GM21367 (cell line): ENCODE data around the gene PPP1R37.

Source experiments
- ATAC-seq: cut with Tn5 transposase; IDR thresholded peaks from one replicate; pipeline ENCODE4 v1.9.1; 2021; ENCODE audit not compliant: unreplicated experiment

The PPP1R37 gene

DNA sequence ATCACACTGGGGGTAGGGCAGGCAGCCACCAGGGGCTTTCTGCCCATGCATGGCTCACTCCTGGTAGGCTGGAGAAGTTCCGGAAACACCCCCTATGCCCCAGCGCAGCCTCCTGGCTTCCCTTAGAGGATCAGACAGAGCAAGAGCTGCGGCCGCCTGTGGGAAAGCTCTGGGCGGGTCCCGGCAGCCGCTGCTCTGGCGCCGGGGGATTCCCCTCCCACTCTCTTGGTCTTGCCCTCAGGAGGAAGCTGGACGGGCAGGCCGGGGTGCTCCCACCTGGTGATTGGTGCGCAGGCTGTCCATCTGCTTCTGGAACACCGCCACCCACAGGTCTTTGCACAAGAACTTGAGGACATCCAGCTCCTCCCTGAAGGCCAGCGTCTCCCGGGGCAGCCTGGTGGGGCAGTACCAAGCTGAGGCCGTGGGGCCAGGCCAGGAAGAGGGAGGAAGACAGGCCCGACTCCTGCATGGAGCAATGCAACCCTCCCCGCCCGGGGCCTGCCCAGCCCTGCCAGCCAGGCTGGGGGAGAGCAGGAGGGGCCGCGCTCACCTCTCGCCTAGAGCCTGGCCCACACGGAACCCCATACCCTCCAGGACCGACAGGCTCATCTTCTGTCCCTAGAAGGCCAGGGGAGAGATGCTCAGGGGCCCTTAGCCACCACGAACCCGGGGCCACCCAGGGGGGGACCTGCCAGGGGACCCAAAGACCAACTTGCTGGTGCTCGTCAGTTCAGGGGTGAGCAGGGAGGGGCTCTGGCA is 71.8 kb downstream of the PPP1R37 start:
- no peak for ATAC-seq

DNA sequence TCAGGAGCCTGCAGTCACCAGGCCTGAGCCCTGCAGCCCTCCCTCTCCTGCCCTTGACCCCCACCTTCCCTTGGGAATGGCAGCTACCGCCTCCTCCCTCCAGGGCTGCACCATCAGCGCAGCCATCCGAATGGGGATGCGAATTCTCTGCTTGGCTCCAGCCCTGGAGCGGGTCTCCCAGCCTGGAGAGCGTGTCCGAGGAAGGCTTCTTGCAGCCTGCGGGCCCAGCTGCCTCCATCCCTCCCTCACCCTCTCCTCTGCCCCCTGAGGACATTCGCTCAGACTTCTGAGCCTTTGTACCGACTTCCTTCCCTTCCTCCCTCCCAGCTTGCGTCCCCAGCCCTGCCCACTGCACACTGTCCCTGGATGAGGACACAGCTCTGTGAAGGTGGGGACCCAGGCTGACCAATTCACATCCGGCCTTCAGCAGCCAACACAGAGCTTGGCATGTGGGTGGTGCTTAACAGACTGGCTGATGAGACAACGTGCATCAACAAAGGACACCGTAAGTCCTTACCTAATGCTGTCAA is 73.8 kb downstream of the PPP1R37 start:
- no peak for ATAC-seq

DNA sequence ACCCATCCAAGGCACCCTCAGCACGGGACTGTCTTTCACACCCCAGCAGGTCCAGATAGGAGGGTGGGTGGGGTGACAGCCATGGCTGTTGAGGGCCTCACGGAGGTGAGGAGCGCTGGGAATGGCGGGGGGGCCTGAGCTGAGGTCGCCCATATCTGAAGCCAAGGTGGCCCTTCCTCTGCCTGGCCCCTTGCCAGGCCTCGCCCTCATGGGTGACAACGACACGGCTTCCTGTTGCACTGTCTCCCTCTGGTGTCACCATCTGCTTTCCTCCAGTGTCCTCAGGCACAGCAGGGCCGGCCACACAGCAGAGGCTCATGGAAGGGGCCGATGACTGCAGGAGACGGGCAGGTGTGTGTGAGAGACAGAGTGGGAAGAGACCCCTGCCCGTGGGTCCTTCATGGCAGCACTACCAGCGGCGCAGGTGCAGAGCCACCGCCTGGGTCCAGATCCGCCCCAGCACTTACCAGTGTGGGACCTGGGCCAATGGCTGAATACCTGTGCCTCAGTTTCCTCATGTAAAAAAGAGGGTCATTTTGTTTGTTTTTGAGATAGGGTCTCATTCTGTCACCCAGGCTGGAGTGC is 75.9 kb downstream of the PPP1R37 start:
- no peak for ATAC-seq

DNA sequence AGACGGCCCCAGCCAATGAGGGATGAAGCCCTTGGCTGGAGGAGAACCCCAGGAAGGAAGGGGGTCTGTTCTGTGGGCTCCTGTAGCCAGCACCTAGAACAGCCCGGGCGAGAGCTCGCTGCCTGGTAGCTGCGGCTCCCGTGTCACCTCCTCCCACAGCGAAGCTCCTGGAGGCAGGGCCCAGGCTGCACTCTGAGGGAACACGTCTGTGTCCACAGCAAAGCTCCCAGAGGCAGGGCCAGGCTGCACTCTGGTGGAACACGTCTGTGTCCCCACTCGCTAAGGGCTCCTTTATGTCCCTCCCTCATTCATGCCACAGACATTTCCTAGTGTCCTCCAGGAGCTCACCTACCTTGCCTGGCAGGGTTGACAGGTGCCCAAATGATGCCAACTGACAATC is 76.6 kb downstream of the PPP1R37 start:
- no peak for ATAC-seq

DNA sequence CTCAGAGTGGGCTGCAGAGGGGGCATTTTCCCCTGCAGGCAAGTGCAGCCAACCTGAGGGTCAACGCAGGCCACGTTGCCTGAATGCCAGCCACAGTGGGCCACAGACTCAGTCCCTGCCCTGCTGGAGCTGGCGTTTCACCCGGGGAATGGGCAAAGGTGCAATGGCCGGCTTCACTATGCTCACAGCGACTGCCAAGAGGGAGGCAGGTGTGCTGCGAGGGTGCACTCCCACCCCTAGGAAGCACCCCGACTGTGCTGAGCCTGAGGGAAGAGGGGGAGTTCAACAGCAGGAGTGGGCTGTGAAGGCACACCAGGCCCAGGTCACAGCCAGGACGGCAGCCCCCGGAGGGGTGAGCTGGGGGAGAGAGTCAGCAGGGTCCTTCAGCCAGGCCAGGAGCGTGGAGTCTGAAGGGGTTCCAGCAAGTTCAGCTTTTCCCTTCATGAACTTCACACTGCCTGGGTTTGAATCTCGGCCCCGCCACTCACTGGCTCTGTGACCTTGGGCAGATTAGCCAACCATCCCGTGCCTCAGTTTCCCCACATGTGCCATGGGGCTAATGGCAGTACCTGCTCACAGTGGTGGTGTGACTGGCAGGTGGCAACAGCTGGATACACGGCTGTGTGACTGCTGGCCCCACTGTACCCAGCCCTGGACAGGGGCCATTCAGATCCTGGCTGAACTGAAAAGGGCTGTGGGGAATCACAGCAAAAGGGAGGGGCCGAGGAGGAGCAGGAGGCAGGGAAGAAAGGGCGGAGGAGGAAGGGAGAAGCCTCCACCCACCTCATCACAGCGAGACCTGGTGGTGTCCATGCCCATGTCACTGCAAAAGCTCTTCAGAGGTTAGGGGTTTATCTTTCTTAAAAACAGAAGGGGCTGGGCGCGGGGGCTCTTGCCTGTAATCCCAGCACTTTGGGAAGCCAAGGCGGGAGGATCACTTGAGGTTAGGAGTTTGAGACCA is 77.4 kb downstream of the PPP1R37 start:
- no peak for ATAC-seq

DNA sequence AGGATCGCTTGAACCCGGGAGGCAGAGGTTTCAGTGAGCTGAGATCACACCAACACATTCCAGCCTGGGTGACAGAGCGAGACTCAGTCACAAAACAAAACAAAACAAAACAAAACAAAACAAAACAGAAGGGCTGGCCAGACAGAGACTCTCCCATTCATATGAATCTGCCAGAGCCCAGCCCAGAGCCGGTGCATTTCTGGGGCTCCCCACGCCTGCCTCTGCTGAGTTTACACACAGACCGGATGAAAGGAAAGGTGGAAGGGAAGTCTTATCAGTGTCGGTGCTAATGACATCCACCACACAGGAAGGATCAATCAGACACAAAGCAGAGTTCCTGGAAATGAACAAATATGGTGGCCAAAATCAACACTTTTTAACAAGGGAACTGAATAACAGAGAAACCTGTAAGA is 78.2 kb downstream of the PPP1R37 start:
- no peak for ATAC-seq

DNA sequence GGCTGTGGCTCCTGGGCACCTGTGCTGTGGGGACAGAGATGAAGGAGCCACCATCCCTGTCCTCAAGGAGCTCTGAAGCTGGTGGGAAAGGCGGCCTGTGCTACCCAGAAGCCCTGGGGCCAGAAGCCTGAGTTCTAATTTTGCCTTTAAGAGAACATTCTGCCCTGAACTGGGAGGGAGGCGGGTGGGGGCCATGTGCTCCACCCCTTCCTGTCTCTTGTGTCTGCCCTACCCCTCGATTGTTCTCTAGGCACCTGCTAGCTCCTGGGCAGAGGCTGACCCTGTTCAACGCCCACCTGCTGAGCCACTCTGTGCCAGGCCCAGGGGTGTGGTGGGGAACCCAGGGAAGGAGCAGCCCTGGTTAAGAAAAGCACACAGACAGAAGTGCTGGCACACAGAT is 79.2 kb downstream of the PPP1R37 start:
- no peak for ATAC-seq

DNA sequence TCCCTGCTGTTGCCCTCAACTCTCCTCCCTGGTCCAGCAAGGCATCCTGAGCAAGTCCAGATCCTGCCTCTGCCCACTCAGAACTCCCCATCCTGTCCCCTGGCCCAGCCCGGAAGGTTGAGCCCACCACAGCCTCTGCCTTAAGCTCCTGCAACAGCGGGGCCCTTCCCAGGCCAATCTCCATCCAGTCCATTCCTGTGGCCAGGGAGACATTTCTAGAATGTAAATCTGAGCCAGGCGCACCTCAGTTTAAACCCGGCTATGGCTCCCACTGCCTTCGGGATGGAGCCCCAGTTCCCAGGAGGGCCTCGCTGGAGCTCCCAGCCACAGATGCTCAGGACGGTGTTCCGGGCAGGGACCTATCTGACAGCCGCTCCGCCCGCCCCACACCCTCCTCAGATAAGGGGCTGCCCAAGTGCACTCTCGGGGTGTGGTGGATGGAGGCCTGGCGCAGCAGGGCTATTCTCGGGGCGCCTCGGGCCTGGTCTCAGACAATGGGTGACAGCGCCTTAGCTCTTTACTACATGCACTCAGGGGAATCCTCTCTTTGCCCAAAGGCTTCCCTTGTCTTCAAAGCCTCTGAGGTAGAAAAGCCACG is 79.7 kb downstream of the PPP1R37 start:
- no peak for ATAC-seq

DNA sequence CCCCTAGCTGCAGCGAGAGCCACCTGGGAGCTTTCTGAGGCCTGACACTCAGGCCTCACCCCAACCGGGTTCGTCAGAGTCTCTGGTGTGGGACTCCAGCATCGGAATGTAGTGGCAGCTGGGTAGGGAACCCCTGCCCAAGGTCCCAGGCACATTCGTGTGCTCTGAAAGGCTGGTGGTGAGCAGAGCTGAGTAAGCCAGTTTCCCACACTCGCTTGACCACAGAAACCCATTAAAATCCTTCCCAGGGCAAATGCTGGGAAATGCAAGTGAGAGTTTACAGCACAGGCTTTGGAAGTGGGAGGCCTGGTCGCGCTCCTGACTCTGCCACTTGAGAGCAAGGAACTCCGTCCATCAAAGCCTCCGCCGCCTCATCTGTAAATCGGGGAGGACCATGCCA is 80.8 kb downstream of the PPP1R37 start:
- ATAC-seq: no peak

DNA sequence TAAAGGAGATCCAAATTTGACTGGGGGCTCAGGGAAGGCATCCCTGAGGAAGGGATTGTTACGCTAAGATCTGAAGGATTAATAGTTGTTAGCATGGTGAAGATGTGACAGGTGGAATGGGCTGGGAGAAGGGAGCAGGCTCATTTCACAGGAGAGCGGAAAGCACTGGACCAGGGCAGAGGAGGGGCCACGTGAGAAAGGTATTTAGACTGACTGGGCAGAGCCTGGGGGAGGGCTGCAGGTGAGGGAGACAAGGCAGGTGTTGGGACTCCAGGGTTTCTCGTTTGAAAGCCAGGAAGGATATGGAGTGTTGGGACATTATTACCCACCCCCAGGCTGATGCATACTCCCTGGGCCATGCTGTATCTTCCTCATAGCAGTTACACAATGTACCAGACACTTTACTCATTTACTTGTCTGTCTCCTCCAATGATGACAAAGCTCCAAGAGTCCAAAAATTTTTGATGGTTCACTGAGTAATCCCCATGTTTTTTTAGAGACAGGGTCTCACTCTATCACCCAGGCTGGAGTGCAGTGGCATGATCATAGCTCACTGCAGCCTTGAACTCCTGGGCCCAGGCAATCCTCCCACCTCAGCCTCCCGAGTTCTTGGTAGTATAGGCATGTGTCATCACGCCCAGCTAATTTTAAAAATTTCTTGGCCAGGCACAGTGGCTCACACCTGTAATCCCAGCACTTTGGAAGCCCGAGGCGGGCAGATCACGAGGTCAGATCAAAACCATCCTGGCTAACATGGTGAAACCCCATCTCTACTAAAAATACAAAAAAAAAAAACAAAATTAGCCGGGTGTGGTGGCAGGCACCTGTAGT is 82.8 kb downstream of the PPP1R37 start:
- no peak for ATAC-seq

DNA sequence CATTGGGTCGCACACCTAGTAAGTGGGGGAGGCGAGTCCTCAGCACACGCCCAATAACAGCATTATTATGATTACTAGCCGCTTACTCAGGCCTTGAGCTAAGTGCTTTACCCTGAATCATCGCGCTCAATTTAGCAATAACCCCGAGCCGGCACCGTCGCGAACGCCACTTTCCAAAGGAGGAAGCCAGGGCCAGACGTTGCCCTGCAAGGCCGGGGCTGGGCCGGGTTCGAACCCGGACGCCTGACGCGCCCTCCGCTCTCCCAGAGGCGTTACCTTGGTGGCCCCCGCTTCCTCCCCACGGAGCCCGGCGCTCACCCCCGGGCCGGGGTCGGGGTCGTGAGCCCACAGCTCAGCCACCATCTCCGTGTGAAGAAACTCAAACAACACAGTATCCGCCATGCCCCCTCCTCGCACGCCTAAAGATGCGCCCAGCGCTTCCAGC is 84.9 kb downstream of the PPP1R37 start, which contains the start of gene TRAPPC6A:
TRAPPC6A (minus strand) TSS at position 421 of the 445 bp plus-strand sequence; CDS start at position 402, 19 bp downstream.
- peak; percentile 3 for ATAC-seq

DNA sequence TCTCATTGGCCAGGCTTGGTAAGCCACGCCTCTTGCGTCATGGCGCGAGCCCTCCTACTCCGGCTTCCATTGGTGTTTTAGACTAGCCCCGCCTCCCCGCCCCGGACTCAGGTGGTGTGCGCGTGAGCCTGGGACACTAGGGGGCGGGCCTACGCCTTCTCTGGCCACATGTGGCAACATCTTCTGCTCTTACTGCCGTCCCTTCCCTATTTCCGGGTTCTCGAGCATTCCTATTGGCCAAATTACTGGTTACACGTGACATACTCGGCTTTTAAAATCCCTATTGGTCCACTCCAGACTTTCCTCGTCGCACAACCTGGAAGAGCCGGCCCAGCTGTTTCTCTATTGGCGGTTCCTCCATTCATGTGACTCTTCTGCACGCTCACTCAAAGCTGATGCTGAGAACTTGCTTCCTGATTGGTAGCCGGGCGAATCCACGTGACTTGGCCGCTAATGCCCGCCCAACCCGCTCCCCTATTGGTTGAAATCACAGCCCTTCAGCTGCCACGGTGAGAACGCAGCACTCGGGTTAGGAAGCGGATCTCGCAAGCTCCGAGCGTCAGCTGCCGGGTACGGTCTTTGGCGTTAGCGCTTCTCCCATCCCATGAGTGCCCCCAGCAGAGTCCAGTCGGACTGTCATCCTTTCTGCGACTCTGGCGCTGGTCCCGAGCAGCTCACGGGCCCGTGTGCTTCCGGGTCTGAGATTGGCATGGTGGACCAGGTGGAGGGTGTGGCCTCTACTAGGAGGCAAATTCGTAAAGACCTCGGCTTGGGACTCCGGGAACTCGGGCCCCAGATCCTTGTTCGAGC is 85.5 kb downstream of the PPP1R37 start, which contains the start of gene BLOC1S3:
BLOC1S3 (plus strand) TSS at position 523 of the 810 bp plus-strand sequence. CDS start 513 bp downstream, outside the sequence.
- peak; percentile 63 for ATAC-seq

DNA sequence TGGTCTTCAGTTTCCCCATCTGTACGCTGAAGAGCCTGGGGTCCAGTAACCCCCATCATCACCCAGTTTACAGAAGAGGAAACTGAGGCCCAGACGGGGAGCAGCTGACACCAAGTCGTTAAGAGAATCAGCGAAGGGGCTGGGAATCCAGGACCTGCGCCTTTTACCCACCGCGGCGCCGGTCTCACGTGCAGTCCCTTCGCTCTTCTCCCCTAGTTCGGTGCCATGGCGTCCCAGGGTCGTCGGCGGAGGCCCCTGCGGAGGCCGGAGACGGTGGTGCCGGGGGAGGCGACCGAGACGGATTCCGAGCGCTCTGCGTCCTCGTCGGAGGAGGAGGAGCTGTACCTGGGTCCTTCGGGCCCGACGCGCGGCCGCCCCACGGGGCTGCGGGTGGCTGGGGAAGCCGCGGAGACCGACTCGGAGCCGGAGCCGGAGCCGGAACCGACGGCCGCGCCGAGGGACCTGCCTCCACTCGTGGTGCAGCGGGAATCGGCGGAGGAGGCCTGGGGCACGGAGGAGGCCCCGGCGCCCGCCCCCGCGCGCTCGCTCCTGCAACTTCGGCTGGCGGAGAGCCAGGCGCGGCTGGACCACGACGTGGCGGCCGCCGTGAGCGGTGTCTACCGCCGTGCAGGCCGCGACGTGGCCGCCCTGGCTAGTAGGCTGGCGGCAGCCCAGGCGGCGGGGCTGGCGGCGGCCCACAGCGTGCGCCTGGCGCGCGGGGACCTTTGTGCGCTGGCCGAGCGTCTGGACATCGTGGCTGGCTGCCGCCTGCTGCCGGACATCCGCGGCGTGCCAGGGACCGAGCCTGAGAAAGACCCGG is 86.3 kb downstream of the PPP1R37 start:
- no peak for ATAC-seq

DNA sequence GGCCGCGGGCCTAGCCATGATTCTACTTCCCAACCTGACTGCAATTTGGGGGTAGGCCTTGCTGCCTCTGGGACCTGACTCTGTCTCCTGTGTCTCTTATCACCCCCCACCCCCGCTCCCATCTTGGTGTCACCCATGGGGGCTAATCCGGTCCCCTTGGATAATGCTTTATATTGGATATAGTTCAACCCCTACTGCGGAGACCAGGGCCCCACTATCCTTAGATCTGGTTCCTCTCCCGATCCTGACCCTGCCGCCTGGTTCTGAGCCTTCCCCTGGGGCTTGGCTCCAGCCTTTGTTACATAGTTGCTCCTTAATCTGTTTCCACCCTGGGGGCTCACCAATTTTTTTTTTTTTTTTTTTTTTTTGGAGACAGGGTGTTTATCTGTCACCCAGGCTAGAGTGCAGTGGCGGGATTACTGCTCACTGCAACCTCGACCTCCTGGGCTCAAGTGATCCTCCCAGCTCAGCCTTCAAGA is 87.0 kb downstream of the PPP1R37 start:
- ATAC-seq: no peak

DNA sequence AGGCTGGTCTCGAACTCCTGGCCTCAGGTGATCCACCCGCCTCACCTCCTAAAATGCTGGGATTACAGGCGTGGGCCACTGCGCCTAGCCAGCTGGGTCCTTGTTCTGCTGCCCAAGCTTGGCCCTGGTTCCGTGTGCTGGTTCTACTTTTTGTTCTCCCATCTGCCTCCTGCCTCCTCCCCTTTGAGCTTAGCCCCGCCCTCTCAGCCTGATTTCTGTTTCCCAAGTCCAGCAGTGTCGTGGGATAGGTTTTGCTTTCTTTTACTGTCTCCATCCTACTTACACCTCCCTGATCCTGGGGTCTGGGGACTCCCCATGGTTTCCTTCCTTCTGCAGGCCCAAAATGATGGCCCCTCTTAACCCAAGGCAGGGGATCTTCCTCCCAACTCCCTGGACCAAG is 88.0 kb downstream of the PPP1R37 start:
- ATAC-seq: no peak

DNA sequence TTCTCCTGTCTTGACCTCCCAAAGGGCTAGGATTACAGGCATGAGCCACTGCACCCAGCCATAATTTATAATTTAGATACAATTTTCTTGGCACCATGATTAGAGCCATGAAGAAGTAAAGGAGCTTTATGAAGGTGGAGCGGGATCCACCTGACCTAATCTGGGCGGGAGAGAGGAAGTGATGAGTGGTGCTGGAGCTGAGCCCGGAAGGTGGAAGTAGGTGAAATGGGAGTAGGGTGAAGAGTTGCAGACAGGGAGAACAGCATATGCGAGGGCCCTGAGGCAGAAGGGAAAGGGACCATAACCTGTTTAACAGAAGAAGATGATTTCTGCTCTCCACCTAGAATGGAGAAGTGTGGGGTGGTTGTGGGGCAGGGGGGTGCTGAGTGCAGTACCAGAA is 89.8 kb downstream of the PPP1R37 start:
- no peak for ATAC-seq

DNA sequence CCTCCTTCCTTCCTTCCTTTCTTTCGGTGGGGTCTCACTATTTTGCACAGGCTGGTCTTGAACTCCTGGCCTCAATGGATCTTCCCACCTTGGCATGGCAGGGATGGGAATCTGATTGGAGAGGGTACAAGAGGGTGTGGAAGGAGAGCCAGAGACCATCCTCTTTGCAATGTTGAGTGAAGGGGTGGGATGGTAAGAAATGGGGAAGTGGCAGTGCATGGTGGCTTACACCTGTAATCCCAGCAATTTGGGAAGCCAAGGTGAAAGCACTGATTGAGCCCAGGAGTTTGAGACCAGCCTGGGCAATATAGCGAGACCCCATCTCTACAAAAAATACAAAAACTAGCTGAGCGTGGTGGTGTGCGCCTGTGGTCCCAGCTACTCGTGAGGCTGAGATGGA is 91.1 kb downstream of the PPP1R37 start:
- ATAC-seq: no peak
